ENCODE data around the gene SOX6. TPM values are rescaled to one million over a fixed set of nuclear protein-coding genes. Genes with fewer than 3 reads are reported as not detected.

The SOX6 gene
- total RNA-seq, 6 donors from 2014 or later = 2.9 to 21.0 (median 4.9) TPM

DNA sequence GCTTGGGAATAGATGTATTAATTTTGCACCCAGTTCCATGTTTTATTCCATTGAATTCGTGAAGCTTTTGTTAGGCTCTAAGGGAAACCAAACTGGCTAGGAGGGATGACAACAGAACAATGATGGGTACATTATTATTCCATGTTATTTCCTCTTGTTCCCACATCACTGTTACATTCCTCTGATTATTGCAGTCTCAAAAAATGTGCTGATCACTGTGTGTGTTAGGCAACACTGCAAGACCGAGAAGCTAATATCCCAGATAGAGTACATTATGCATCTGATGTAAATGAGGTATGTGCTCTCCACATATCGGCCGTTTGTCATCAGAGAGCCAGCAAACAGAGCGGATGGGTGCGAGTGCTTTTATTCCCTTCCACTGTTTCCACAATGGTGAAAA lies 327.9 kb downstream of the SOX6 start:
- 76 to 90% methylated on average over 6 of the region's 6 CpGs for WGBS, 2 donors
- Histone ChIP-seq H3K4me1 (no peaks in the 10 kb centered on the region), H3K9me3 (no peaks in the 10 kb centered on the region), H3K27ac (no peak overlapping the region), H3K36me3 (no peaks in the 10 kb centered on the region), H3K27me3 (no peaks in the 10 kb centered on the region), H3K4me3 (no peak overlapping the region)
- ATAC-seq (ENCODE audit: low FRiP score in 2 of 2) (no peak), DNase-seq (no peak)
- TF ChIP-seq POLR2AphosphoS5 (IDR thresholded peaks at IDR 0.05) (no peak), EP300 (IDR thresholded peaks at IDR 0.05) (no peak), POLR2A (IDR thresholded peaks at IDR 0.05) (no peak)
- TF ChIP-seq, protein P1, sequence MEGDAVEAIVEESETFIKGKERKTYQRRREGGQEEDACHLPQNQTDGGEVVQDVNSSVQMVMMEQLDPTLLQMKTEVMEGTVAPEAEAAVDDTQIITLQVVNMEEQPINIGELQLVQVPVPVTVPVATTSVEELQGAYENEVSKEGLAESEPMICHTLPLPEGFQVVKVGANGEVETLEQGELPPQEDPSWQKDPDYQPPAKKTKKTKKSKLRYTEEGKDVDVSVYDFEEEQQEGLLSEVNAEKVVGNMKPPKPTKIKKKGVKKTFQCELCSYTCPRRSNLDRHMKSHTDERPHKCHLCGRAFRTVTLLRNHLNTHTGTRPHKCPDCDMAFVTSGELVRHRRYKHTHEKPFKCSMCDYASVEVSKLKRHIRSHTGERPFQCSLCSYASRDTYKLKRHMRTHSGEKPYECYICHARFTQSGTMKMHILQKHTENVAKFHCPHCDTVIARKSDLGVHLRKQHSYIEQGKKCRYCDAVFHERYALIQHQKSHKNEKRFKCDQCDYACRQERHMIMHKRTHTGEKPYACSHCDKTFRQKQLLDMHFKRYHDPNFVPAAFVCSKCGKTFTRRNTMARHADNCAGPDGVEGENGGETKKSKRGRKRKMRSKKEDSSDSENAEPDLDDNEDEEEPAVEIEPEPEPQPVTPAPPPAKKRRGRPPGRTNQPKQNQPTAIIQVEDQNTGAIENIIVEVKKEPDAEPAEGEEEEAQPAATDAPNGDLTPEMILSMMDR (IDR thresholded peaks at IDR 0.05) = no peak

DNA sequence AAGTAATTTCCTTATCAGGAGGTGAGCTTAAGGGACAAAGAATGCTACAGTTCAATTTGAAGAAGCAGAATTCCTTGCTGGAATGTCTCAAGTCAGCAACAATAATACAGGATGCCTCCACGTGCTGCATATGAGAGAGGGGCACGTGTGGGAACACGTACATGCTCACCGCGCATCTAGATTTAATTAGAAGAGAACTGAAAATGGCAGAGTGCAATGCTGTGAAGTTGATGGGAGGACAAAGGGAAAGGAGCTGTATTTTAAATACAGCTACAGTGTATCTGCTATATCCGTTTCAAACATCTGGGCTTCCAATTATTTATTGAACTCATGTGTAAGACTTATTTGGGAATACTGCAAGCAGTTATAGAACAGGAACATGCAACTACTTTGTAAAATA lies 328.7 kb downstream of the SOX6 start:
- H3K27me3 ChIP-seq = no peaks in the 10 kb centered on the region
- no peak for DNase-seq
- no peaks in the 10 kb centered on the region for H3K9me3 ChIP-seq
- no peak overlapping the region for H3K27ac ChIP-seq
- TF ChIP-seq POLR2A (IDR thresholded peaks at IDR 0.05) (no peak), EP300 (IDR thresholded peaks at IDR 0.05) (no peak), POLR2AphosphoS5 (IDR thresholded peaks at IDR 0.05) (no peak)
- TF ChIP-seq, protein P1 (IDR thresholded peaks at IDR 0.05) = no peak
- ATAC-seq (ENCODE audit: low FRiP score in 2 of 2) = no peak
- no peaks in the 10 kb centered on the region for H3K36me3 ChIP-seq
- no peak overlapping the region for H3K4me3 ChIP-seq
- no peaks in the 10 kb centered on the region for H3K4me1 ChIP-seq
- 86 to 87% methylated on average over 6 of the region's 6 CpGs for WGBS, 2 donors

DNA sequence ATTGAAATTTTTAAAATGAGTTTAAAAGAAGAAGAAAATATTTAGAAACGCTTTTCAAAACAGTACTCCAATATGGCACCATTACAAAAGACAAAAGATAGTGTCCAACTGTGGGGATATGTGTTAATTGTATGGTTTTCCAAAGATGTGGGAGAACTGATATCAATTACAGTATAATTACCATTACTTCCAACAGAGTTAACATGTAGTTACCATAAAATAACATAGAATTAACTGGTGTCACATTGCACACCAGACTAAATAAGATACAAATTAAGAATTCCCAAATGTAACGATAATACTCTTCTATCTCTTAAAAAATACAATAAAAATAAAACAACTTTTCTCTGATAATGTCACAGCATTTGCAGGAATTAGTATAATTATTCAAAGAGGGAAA lies 329.5 kb downstream of the SOX6 start:
- Histone ChIP-seq H3K4me1 (no peaks in the 10 kb centered on the region), H3K27me3 (no peaks in the 10 kb centered on the region), H3K9me3 (no peaks in the 10 kb centered on the region), H3K4me3 (no peak overlapping the region), H3K36me3 (no peaks in the 10 kb centered on the region), H3K27ac (no peak overlapping the region)
- WGBS, 2 donors = 95 to 96% methylated on average over 2 of the region's 2 CpGs
- ATAC-seq (ENCODE audit: low FRiP score in 2 of 2) (no peak), DNase-seq (no peak)
- no peak for TF ChIP-seq EP300 (IDR thresholded peaks at IDR 0.05)

DNA sequence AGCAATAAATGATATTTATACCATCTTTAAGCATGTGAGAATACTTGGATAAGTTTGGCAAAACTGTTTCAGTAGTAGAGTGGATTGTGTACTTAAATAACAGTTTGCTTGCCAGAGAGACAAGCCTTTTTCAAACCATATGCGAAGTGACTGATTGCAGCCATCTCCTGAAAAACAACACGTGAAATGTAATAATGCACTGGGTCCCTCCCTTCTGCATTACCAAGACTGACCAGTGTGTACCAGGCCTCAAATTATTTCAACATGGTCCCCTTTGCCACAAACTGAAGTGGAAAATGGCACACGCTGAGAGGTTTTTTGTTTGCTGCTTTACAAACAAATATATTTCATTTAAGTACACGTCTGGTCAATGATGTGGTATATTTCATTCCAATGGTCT lies 337.4 kb downstream of the SOX6 start:
- Histone ChIP-seq H3K4me3 (no peak overlapping the region), H3K27me3 (no peaks in the 10 kb centered on the region), H3K9me3 (no peaks in the 10 kb centered on the region), H3K27ac (no peak overlapping the region), H3K4me1 (no peaks in the 10 kb centered on the region), H3K36me3 (no peaks in the 10 kb centered on the region)
- TF ChIP-seq POLR2A (IDR thresholded peaks at IDR 0.05) = no peak
- TF ChIP-seq, protein P1 (IDR thresholded peaks at IDR 0.05) = no peak
- no peak for TF ChIP-seq POLR2AphosphoS5 (IDR thresholded peaks at IDR 0.05)
- TF ChIP-seq EP300 (IDR thresholded peaks at IDR 0.05) = no peak
- 94 to 96% methylated on average over 4 of the region's 4 CpGs for WGBS, 2 donors
- ATAC-seq (ENCODE audit: low FRiP score in 2 of 2) (no peak), DNase-seq (no peak)

DNA sequence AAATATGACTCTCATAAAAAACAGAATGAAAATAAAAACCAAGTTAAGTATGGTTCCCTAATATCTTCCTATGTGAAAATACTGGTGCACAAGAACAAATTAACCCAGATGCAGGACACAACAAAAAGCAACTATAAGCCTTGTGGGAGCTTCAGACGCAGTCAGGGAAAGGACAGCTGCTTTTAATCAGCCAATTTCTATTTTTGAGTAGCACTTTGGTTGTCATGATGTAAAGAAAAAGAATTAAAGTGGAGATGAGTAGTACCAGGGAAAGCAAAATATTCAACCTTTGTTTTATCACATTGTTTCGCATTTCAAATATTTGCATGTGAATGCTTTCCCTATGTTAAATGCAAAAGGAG lies 339.9 kb downstream of the SOX6 start:
- H3K4me3 ChIP-seq = no peak overlapping the region
- no peak for DNase-seq
- H3K27ac ChIP-seq = no peak overlapping the region
- H3K9me3 ChIP-seq = no peaks in the 10 kb centered on the region
- H3K4me1 ChIP-seq = peaks cover 0 to 5% (median 2%) of the 10 kb centered on the region in 4 donors
- H3K36me3 ChIP-seq = no peaks in the 10 kb centered on the region
- no peak for TF ChIP-seq POLR2A (IDR thresholded peaks at IDR 0.05)
- TF ChIP-seq, protein P1 (IDR thresholded peaks at IDR 0.05) = no peak
- no peak for TF ChIP-seq POLR2AphosphoS5 (IDR thresholded peaks at IDR 0.05)
- TF ChIP-seq EP300 (IDR thresholded peaks at IDR 0.05) = no peak
- H3K27me3 ChIP-seq = no peaks in the 10 kb centered on the region
- no peak for ATAC-seq (ENCODE audit: low FRiP score in 2 of 2)
- WGBS, 2 donors = 83 to 89% methylated on average over 2 of the region's 2 CpGs
